Endodermal cell (in vitro differentiated cells): ENCODE measurements around the gene P2RX2. TPM values are rescaled to one million over a fixed set of nuclear protein-coding genes. Genes with fewer than 3 reads are reported as not detected.

Experiments
- DNase-seq: peaks from one replicate; pipeline ENCODE4 v3.0.0-alpha.2; 2017
- H3K27ac ChIP-seq: 2 replicates; pipeline ENCODE4 v1.5.1; 2013; ENCODE audit warnings: mild to moderate bottlenecking, low read depth, low read length, moderate library complexity
- H3K27me3 ChIP-seq: 2 replicates; pipeline ENCODE4 v1.6.1; 2013; ENCODE audit warnings: mild to moderate bottlenecking, low read length, moderate library complexity; ENCODE audit not compliant: insufficient read depth, control insufficient read depth, poor library complexity, severe bottlenecking
- H3K36me3 ChIP-seq: 2 replicates; pipeline ENCODE4 v1.7.0; 2013; ENCODE audit warnings: mild to moderate bottlenecking, low read length, moderate library complexity; ENCODE audit not compliant: control insufficient read depth, insufficient read depth
- H3K4me1 ChIP-seq: one replicate; pipeline ENCODE4 v1.7.0; 2013; ENCODE audit warnings: low read length; ENCODE audit not compliant: control insufficient read depth, insufficient read depth
- H3K4me3 ChIP-seq: 2 replicates; pipeline ENCODE4 v1.5.1; 2013; ENCODE audit warnings: mild to moderate bottlenecking, low read length, moderate library complexity
- H3K9ac ChIP-seq: 2 replicates; pipeline ENCODE4 v1.6.1; 2013; ENCODE audit warnings: mild to moderate bottlenecking, low read length, moderate library complexity; ENCODE audit not compliant: poor library complexity, severe bottlenecking; ENCODE audit errors: extremely low read depth
- H3K9me3 ChIP-seq: 2 replicates; pipeline ENCODE4 v1.6.1; 2013; ENCODE audit warnings: mild to moderate bottlenecking, low read length, moderate library complexity; ENCODE audit not compliant: control insufficient read depth
- H3K27ac Mint-ChIP-seq: 2 replicates; pipeline ENCODE4 v1.8.0; 2020; ENCODE audit warnings: mixed read lengths
- H3K27me3 Mint-ChIP-seq: 2 replicates; pipeline ENCODE4 v1.8.0; 2021; ENCODE audit warnings: mild to moderate bottlenecking, mixed read lengths; ENCODE audit not compliant: insufficient read depth
- H3K36me3 Mint-ChIP-seq: 2 replicates; pipeline ENCODE4 v1.8.0; 2020; ENCODE audit warnings: low read depth, mixed read lengths
- H3K4me1 Mint-ChIP-seq: 2 replicates; pipeline ENCODE4 v1.8.0; 2020; ENCODE audit warnings: mixed read lengths
- H3K4me3 Mint-ChIP-seq: 2 replicates; pipeline ENCODE4 v1.8.0; 2020; ENCODE audit warnings: mild to moderate bottlenecking, moderate library complexity, mixed read lengths
- H3K9me3 Mint-ChIP-seq: 2 replicates; pipeline ENCODE4 v1.8.0; 2020; ENCODE audit warnings: mild to moderate bottlenecking, mixed read lengths
- WGBS, 2 experiments: methylation state at CpG; one replicate each; pipeline versions ENCODE4 v1.1.5 to v1.1.7; 2013; ENCODE audit warnings: missing lambda C conversion rate in 2 of 2, mixed read lengths in 1 of 2; ENCODE audit not compliant: insufficient coverage in 1 of 2, insufficient read length in 1 of 2; 5-methylcytosine and 5-hydroxymethylcytosine counted together
- total RNA-seq, 2 donors: library from RNA; stranded (reverse); fragmentation: NEBNext Ultra II Directional in 1 of 2; extraction: Animal tissue kit (Norgen Biotek cat#: 25700) in 1 of 2; gene quantifications; 2 replicates in 1 of 2; 3 replicates in 1 of 2; pipeline ENCODE4 v1.2.1, GENCODE V29; 2021
- TF ChIP-seq, protein P1 (sequence below): fragments of 200-600 bp; sonication (generic); conservative IDR thresholded peaks from 2 replicates; pipeline ENCODE4 v1.5.0; 2021; ENCODE audit warnings: antibody characterized with exemption, mild to moderate bottlenecking

The P2RX2 gene
- total RNA-seq, 2 donors from 2014 or later = 0.97 to 2.8 TPM

DNA sequence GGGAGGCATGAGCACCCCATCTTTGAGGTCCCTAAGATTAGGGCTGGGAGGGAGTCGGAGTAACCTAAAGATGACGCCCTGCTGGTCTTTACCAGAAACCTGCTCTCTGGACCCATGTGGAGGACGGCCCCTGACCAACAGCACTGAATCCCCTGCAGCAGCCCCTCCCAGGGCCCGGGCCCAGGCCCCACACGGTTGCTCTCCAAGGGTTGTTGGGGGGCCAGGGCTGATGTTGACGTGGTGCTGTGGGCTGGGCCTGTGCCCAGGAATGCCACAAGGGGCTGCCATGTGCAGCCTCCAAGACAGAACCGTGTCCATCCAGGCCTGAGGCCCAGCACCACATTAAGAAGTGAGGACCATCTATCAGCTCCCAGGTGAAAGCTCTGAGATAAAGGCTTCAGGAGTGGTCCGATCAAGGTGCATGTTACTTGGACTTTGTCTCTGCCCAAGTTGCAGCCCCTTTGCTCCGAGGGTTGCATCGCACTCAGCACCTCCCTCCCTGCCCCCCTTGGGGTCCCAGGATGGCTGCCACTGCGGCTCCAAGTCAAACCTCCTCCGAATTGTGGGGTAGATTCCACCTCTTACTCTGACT is 37.8 kb upstream of the P2RX2 start:
- no peak overlapping the region for H3K4me3 Mint-ChIP-seq
- 92 to 93% methylated on average over 8 to 12 of the region's 12 CpGs for WGBS, 2 experiments
- peaks cover 9% of the 10 kb centered on the region for H3K36me3 ChIP-seq
- no peak overlapping the region for H3K27ac Mint-ChIP-seq
- H3K9ac ChIP-seq = no peak overlapping the region
- no peaks in the 10 kb centered on the region for H3K9me3 Mint-ChIP-seq
- peaks cover 3% of the 10 kb centered on the region for H3K4me1 Mint-ChIP-seq
- no peak for DNase-seq
- peaks cover 38% of the 10 kb centered on the region for H3K36me3 Mint-ChIP-seq
- no peaks in the 10 kb centered on the region for H3K4me1 ChIP-seq
- TF ChIP-seq, protein P1, sequence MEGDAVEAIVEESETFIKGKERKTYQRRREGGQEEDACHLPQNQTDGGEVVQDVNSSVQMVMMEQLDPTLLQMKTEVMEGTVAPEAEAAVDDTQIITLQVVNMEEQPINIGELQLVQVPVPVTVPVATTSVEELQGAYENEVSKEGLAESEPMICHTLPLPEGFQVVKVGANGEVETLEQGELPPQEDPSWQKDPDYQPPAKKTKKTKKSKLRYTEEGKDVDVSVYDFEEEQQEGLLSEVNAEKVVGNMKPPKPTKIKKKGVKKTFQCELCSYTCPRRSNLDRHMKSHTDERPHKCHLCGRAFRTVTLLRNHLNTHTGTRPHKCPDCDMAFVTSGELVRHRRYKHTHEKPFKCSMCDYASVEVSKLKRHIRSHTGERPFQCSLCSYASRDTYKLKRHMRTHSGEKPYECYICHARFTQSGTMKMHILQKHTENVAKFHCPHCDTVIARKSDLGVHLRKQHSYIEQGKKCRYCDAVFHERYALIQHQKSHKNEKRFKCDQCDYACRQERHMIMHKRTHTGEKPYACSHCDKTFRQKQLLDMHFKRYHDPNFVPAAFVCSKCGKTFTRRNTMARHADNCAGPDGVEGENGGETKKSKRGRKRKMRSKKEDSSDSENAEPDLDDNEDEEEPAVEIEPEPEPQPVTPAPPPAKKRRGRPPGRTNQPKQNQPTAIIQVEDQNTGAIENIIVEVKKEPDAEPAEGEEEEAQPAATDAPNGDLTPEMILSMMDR = no peak
- H3K27me3 ChIP-seq = peaks cover 47% of the 10 kb centered on the region
- H3K4me3 ChIP-seq = no peak overlapping the region
- H3K27ac ChIP-seq = no peak overlapping the region
- H3K27me3 Mint-ChIP-seq = peaks cover 43% of the 10 kb centered on the region
- no peaks in the 10 kb centered on the region for H3K9me3 ChIP-seq

DNA sequence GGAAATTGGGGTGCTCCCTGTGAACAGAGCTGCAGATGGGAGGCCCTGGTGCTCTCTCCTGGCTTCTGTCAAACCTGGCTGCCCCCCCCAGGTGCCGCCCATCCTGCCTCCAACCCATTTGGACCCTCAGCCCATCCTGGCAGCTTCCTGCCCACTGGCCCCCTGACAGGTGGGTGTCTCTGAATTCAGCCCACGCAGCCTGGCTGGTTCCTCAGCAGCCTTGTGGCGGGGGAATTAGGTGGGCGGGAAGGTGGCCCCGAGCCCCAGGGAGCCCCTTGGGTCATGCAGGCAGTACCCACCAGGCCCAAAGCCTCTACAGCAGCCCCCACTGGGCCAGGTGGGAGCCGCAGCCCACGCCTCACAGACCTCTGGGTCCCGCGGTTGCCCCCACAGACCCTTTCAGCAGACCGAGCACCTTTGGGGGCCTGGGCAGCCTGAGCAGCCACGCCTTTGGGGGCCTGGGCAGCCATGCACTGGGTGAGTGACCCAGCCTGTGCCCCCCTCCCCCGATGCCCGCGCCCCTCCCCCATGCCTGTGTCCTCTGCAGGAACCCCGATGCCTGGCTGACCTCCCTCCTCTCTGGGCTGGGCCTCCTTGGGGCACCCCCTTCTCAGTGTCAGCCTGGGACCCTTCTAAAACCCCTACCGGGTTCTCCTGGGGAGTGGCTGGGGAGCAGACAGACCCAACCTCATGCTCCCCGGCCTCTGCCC is 37.1 kb upstream of the P2RX2 start:
- TF ChIP-seq, protein P1 = no peak
- Mint-ChIP-seq H3K4me3 (peak overlapping the region; percentile 31), H3K27me3 (peaks cover 50% of the 10 kb centered on the region), H3K36me3 (peaks cover 35% of the 10 kb centered on the region), H3K27ac (no peak overlapping the region), H3K4me1 (peaks cover 3% of the 10 kb centered on the region), H3K9me3 (no peaks in the 10 kb centered on the region)
- Histone ChIP-seq H3K27ac (no peak overlapping the region), H3K27me3 (peaks cover 54% of the 10 kb centered on the region), H3K9ac (no peak overlapping the region), H3K4me1 (no peaks in the 10 kb centered on the region), H3K9me3 (no peaks in the 10 kb centered on the region), H3K4me3 (no peak overlapping the region), H3K36me3 (peaks cover 9% of the 10 kb centered on the region)
- WGBS, 2 experiments = 76 to 92% methylated on average over 6 to 17 of the region's 17 CpGs
- DNase-seq = no peak

DNA sequence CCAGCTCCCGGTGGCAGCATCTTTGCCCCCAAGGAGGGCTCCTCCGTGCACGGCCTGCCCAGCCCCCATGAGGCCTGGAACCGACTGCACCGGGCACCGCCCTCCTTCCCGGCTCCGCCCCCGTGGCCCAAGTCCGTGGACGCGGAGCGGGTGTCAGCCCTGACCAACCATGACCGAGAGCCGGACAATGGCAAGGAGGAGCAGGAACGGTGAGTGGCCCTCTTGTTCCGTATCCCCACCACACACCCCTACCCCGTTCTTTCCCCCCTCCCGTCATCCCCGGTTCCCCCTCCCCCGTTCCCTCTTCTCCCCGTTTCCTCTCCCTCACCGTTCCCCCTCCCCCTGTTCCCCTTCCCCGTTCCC is 36.5 kb upstream of the P2RX2 start:
- H3K27me3 Mint-ChIP-seq = peaks cover 55% of the 10 kb centered on the region
- Histone ChIP-seq H3K36me3 (peaks cover 9% of the 10 kb centered on the region), H3K4me1 (no peaks in the 10 kb centered on the region), H3K4me3 (no peak overlapping the region), H3K27me3 (peaks cover 60% of the 10 kb centered on the region), H3K9me3 (no peaks in the 10 kb centered on the region), H3K9ac (no peak overlapping the region), H3K27ac (no peak overlapping the region)
- H3K4me1 Mint-ChIP-seq = peaks cover 3% of the 10 kb centered on the region
- TF ChIP-seq, protein P1 = no peak
- peak overlapping the region; percentile 31 for H3K4me3 Mint-ChIP-seq
- DNase-seq = peak; percentile 83
- WGBS, 2 experiments = 19% methylated on average over 16 of the region's 24 CpGs; no CpG with 5 or more reads in 1 of the 2 experiments
- no peaks in the 10 kb centered on the region for H3K9me3 Mint-ChIP-seq
- H3K36me3 Mint-ChIP-seq = peaks cover 33% of the 10 kb centered on the region
- H3K27ac Mint-ChIP-seq = no peak overlapping the region
